IPS-11a (cell line): Measurements from ENCODE around the gene HYAL3.
"Not testable (repeated sequence)": the region's sequence is repeated elsewhere in the genome, so short reads cannot be mapped to it uniquely, and the experiment has no call there.

Source experiments
- H3K4me3 ChIP-seq: one replicate; pipeline ENCODE4 v1.5.1; 2013; ENCODE audit warnings: low read depth, low read length, control low read depth

The HYAL3 gene

DNA sequence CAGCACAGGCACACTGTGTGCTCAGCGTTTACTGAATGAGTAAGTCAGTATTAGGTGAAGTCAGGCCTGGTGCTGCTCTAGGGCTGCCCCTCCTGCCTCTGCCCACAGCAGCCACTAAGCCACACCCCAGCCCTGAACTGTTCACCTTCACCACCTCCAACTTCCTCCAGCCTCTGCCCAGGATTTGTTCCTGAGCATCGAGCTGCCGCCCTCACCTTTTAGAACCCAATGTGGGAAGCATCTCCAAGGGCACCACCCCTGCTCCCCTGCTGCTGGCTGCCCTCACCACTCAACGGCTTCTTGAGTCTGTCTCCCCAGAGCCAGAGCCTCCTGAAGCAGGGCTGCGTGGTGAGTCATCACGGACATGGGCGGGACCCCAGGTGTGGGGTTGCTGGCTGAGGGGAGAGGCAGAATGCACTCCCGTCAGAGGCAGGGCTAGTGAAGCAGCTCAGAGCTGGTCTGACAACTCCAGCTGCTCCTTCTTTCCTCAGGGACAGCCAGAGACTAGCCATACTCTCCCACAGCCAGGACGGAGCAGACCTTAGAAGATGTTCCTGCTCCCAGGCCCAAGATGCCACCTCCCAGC lies 17.5 kb upstream of the HYAL3 start:
- no peak overlapping the region for H3K4me3 ChIP-seq

DNA sequence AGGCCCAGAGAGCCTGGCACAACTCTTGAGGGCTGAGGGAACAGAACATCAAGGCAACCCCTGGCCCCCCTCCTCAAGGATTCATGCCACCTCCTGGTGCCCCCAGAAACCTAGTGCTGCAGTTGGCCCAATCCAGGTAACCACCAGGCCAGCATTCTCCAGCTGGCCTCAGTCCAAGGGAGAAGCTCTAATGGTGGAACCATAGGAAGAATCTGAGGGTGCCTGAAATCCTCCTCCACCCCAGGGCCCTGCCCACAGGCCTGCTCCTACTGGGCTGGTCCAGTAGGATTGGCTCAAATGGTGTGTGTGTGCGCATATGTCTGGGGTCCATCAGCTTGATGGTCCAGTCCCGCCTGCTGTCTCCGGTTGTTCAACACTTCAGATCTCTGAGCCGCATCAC lies 15.6 kb upstream of the HYAL3 start:
- no peak overlapping the region for H3K4me3 ChIP-seq

DNA sequence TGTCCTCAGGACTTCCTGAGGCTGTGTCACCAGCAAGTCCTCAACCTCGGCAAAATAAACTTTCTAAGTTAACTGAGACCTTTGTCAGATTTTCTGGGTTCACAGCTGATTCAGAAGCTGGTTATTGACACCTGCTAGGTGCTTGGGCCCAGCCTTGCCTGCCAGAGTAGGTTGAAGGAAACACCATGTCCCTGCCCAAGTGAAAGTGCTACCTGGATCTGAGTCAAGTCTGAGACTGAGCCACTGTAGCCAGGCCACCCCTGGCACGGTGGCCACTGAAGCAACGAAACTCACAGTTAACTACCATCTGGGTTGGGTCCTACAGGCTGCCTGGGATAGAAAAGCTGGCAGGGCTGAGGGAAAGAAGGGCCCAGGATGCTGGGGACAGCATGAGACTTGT lies 15.1 kb upstream of the HYAL3 start:
- no peak overlapping the region for H3K4me3 ChIP-seq

DNA sequence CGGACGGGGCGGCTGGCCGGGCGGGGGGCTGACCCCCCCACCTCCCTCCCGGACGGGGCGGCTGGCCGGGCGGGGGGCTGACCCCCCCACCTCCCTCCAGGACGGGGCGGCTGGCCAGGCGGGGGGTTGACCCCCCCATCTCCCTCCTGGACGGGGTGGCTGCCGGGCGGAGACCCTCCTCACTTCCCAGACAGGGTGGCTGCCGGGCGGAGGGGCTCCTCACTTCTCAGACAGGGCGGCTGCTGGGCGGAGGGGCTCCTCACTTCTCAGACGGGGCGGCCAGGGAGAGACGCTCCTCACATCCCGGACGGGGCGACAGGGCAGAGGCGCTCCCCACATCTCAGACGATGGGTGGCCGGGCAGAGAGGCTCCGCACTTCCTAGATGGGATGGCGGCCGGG lies 12.8 kb upstream of the HYAL3 start:
- not testable (repeated sequence) for H3K4me3 ChIP-seq

DNA sequence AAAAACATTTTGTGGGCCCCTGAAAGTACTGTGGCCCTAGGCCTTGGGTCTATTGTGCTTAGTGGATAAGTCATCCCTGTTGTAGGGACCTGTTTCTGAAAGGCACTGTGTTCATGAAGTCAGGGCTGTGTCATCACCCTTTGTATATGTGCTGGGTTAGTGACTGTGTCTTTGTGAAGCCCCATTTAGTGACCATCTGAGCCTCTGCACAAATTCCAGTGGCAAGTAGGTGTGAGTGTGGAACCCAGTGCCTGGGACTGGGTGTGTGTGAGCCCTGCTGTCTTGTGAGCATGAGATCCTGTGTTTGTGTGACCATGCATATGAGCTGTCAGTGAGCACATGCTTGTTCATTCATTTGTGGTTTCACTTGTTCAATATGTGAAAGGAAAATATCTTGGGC lies 5.4 kb upstream of the HYAL3 start:
- no peak overlapping the region for H3K4me3 ChIP-seq

DNA sequence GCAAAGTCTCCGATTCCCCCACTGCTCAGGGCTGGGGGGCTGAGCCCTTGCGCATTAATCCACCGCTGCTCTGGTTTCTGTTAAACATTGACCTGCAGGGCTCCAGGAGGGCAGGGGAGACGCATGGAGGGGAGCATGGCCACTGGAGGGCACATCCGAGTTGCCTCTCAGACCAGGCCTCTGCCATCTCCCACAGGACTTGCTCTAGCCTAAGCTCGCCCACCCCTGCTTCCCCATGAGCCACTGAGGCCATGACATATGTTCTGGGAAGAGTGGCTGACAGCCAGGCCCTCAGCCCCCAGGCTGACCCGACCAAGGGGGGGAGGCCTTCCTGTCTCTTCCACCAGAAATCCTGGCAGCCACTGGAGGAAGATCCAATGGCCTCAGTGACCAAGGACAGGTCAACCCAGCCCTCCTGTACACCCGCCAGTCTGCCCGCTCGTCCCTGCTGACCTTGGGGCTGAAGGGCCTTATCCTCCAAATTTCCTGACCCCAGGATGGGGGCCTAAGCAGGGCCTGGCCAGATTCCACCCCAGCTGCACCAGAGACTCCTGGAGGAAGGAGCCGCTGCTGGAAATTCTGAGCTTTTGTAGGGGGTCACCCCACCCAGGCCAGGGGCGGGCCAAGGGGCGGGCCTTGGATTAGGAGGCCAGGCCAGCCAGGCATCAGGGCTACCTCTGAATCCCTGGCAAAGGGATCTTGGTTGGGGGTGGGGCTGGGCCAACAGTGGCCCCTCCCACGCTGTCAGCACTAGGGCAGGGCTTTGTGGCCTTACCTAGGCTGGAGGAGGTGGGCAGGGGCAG lies 4.0 kb upstream of the HYAL3 start, which contains the start of gene HYAL1:
TSS of gene HYAL1 (minus strand) at position 562 of the 803 bp plus-strand sequence. CDS start 618 bp downstream, outside the sequence.
- no peak within 1 kb of the TSS for H3K4me3 ChIP-seq

DNA sequence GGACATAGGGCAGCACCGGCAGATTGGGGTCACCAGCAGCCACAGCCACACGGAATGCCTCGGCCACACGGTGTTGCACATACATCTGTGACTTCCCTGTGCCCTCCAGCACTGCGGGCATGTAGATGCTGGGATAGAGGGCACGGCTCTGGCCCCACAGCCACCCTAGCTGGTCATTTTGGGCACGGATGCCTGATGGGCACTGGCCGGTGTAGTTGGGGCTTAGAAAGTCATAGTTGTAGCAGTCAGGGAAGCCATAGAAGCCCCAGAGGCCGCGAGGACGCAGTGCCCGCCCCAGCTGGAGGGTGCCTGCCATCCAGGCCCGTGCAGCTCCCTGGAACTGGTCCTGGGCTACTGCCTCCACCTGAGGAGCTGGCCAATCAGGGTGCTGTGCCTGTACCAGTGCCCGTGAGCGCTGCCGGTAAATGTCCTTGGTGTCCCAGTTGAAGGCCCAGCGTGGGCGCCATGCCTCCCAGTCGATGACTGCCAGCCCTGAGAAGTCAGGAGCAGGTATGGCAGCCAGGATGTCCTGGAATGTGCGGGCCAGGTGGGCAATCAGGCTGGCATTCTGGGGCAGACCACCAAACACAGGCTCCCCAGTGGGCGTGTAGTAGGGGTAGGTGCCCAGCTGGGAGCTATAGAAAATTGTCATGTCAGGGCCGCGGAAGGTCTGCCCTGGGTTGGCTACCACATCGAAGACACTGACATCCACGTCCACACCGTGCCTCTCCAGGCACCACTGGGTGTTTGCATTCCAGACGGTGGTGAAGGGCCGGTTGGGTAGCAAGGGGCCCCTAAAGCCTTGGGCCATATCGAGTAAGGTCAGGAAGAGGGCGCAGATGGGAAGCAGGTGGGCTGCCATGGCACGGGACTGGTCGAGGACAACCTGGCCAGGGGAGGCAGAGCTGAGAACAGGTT lies 3.1 kb upstream of the HYAL3 start:
- no peak overlapping the region for H3K4me3 ChIP-seq

DNA sequence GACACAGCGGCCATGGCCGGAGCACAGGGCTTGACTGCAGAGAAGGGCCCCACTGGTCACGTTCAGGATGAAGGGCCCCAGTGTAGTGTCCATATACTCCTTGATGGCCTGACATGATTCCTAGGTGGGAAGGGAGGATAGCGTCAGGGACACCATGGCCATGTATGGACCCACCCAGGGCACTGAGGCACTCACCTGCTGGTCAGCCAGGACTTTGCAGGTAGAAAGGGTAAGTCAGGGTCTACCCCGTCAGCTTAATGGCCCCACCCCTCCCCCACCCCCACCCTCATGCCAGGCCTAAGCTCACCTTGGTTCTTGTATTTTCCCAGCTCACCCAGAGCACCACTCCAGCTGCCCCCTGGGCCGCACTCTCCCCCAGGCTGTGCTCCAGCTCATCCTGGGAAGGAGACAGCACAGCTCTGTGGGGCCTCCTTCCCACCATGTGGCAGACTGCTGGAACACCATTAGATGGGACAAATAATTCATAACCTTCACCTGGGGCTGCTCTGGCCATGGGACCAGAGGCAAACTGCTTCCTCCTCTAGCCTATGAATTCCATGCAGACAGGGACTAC lies 1.6 kb upstream of the HYAL3 start:
- no peak overlapping the region for H3K4me3 ChIP-seq

DNA sequence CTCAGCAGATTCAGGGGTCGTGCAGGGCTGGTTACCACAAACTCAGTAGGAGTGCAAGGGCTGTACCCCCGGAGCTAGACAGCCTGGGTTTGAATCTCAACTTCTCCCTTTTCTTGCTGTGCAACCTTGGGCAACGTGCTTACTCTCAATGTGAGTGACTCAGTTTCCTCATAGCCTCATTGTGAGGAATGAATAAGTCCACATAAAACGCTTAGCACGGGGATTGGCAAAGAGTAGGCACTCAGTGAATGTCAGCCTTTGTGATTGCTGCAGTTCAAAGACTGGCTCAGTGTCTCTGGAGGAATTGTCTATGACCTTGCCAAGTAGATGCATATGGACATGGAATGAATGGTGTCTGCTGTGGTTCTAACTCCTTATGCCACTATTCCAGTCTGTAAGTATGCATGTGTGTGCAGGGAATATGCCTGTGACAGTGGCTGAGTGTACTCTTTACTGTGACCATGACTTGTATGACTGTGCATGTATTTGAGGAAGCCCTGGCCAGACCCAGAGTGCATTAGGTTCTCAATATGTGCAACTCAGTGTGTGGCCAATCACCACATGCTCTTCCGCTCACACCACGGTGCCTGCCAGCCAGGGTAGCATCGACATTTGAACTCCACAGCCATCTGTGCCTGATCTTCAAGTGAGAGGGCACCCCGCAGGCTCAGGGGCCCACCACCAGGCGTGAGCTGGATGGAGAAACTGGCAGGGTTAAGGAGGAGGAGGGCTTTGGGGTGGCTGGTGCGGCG lies 900 bp upstream of the HYAL3 start:
- H3K4me3 ChIP-seq = peak overlapping the region; percentile 10

DNA sequence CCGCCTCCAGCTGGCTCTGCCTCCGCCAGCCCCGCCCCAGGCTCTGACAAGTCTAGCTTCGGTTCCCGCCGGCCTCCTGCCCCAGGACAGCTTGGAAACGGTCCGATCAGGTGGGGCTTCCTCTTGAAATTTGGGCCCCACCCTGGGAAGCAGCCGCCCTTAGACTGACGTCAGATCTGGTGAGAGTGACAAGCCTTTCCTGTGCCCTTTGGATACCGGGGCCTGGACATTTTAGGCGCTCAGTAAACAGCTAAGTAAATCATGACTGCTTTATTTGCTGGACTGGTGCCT lies 378 bp upstream of the HYAL3 start:
- peak overlapping the region; percentile 10 for H3K4me3 ChIP-seq

DNA sequence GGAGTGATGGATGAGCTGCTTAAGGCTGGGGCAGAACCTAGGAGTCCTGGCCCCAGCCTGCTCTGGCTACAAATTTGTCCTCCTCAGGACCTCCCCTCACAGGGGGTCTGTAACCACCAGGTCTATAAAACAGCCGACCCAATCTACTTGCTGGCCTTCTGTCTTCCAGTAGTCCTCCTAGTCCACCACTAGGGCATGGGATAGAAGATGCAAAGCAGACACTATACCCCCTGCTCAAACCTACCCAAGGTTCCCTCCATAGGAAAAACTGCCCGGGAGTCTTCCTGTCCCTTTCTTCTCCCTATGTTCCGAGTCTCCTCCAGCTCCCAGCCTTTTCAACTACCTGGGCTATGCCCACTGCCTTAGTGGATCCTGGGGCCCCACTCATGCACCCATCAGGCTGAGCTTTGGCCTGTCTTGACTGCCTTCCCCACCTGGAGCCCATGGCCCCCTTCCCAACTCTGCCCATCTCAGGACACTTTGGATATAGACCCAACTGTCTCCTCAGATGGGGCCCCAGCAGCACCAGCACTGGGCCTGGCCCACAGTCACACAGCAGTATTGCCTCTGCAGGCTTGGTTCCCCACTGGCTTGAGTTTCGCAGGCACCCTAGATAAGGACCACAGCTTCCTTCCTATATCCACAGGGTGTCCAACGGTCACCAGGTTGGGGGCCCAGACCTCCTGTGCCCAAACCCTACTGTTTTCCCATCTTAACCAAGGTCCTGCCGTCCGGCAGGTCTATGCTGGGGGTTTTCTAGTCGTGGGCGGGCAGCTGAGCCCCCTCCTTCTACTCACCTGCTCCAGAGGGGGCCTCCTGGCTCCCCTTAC lies 1.1 kb downstream of the HYAL3 start:
- H3K4me3 ChIP-seq = peak overlapping the region; percentile 86

DNA sequence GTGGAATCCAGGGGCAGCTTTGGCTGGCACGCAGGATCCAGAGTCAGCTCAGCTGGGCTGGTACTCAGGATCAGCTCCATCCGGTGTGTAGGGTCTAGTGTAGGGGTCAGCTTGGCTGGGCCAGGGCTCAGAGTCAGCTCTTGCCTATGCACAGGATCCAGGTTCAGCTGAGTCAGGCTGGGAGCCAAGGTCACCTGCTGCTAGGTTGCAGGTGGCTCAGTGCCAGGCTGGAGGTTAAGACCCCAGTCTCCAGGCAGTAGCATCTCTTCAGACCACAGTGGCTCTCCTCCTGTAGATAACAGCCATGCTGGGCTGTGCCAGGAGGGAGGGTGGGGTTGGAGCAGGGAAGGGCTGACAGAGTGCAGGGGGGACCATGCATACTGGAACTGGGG lies 1.8 kb downstream of the HYAL3 start:
- no peak overlapping the region for H3K4me3 ChIP-seq

DNA sequence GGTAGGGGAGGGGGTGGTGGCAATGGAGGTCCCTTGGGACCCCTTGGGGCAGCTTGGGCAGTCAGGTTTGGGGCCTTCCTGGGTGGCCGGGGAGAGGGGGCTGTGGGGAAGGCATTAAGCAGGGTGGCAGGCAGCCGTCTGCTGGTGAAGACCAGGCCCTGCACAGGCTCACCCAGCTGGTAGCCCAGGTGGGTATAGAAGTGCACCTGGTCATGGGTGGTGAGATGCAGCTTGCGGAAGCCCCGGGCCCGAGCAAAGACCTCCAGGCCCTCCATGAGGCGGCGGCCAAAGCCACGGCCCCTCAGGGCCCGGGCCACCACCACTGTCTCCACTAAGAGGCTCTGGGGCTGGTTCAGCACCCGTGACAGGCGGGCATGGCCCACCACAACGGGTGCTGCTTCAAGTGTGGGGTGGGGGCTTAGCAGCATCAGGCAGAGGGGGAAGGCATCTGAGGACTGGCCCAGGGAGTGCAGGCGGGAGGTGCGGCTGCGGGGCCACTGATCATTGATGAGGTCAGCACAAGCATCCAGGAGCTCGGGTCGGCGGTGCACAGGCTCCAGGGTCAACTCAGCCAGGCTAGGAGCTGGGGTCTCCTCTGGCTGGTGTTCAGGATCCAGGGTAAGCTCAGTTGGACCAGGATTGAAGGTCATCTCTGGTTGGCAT lies 2.4 kb downstream of the HYAL3 start:
- no peak overlapping the region for H3K4me3 ChIP-seq

DNA sequence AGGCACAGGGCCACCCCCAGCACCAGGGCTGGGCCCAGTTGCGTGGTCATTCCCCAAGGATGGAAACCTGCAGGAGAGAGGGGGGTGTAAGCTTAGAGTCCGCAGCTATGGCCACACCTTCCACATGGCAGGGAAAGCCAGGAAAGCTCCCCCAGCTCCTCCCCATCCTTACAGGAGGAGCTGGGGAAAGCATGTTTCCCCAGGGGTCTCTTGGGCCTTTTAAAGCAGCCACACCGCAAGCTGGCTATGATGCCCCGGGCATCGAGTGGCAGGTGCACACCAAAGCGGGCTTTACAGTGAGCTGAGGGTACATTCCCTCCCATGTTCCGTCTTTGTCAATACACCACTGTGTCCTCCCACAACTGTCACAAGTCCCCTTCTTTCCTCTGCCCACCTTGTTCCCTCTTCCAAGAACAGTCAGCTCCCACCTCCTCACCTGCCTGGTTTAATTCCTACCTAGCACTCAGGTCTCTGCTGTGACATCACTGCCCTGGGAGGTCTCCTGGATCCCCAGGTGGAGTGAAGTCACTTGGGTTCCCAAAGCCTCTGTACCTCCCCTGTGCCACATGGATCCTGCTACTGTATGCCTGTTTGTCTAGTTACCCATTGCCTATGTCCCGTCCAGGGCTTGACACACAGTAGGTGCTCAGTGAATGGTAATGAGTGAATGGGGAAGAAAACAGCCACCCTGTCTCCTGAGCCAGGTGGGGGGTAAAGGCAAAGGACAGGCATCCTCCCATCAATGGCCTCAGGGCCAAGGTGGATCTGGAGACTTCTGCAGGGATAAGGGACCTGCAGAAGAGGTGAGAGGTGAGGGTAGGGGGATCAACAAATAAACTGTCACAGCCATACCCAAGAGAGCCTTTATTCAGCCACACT lies 3.4 kb downstream of the HYAL3 start:
- no peak overlapping the region for H3K4me3 ChIP-seq

DNA sequence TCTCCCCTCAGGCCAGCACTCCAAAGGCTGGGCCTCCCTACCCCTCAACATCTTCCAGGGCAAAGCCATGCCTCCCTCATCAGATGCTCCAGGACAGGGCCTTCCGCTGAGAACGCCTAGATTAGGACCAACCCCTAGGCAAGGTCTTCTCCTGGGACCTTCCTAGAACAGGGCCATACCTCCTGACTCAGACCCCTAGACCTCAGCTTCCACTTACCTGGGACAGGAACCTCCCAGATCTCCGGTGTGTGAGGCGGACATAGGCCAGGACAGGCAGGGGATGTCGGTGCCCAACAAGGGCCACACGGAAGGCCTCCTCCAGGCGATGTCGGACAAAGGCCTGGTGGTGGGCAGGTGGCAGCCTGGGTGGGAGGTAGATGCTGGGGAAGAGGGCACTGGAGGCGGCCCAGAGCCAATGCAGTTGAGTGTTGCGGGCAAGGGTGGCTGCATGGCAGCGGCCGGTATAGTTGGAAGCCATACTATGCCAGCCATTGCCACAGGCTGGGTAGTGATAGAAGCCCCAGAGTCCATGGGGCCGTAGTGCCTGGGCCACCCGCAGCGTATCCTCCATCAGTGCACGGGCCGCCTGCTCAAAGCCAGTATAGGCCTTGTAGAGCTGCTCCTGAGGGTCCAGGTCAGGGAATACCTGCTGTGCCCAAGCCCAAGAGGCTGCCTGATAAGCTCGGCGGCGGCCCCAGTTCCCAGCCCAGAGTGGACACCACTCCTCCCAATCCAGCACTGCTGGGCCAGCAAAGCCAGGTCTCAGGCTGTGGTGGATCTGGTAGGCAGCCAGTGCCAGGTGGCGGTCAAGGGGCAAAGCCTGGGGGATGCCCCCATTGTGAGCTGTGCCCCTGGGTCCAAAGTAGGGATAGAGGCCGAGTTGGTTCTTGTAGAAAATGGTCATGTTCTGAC lies 4.5 kb downstream of the HYAL3 start:
- no peak overlapping the region for H3K4me3 ChIP-seq

DNA sequence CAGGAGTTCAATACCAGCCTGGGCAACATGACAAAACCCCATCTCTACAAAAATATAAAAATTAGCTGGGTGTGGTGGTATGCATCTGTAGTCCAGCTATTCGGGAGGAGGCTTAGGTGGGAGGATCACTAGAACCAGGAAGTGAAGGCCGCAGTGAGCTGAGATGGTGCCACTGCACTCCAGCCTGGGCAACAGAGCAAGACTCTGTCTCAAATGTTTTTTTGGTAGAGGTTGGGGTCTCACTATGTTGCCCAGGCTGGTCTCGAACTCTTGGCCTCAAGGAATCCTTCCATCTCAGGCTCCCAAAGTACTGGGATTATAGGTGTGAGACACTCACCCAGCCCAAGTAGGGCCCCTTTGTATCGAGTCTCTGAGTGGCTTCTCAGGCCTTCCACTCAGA lies 5.1 kb downstream of the HYAL3 start:
- no peak overlapping the region for H3K4me3 ChIP-seq

DNA sequence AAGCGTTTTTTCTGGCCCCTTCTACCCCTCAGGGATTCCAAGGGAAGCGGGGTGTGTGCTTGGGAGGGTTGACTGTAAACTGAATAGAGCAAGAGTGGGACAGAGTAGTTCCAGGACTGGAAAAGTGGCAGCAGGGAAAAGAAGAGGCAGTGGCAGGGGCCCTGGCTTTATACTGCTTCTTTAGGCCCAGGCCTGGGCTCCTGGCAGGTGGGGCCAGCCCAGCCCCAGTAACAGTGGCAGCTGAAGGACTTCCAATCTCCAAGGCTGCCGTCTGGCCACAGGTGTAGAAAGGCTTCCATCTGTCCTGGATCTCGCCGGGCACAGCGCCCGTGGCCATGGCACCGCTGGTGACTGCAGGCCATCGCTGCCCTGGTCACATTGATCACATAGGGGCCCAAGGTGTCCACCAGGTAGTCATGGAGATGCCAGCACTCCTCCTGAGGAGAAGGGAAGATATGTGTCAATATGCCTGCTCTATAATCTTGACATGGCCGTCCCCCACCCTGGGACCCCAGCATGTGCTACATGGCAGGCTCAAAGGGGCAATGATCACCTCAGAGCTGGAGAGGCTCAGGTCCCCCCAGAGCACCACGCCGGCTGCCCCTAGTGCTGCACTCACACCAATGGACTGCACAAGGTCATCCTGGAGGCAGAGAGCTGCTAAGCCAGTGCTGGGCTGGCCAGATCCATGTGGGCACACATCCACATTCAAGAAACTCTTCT lies 6.0 kb downstream of the HYAL3 start:
- no peak overlapping the region for H3K4me3 ChIP-seq
